Liver (tissue), 9 donors: ENCODE results near the gene TYMS. TPM values are rescaled to one million over a fixed set of nuclear protein-coding genes. Genes with fewer than 3 reads are reported as not detected.

Experiments used
- DNase-seq: peaks from one replicate; pipeline ENCODE4 v3.0.0-alpha.2; 2017; ENCODE audit warnings: low spot score
- H3K27ac ChIP-seq, 2 donors: one replicate each; pipeline ENCODE4 v1.7.0; 2013; ENCODE audit warnings: inconsistent platforms in 2 of 2, low read length in 2 of 2, control low read depth in 1 of 2, low read depth in 1 of 2, mild to moderate bottlenecking in 1 of 2
- H3K27me3 ChIP-seq, 4 donors: one replicate each; pipeline versions ENCODE4 v1.6.1 to v1.7.0; 2013; ENCODE audit warnings: low read length in 3 of 4, inconsistent platforms in 1 of 4, mild to moderate bottlenecking in 1 of 4, moderate library complexity in 1 of 4; ENCODE audit not compliant: control insufficient read depth in 4 of 4, insufficient read depth in 4 of 4
- H3K36me3 ChIP-seq, 4 donors: one replicate each; pipeline versions ENCODE4 v1.6.1 to v1.7.0; 2013; ENCODE audit warnings: low read length in 3 of 4, mild to moderate bottlenecking in 3 of 4, low read depth in 1 of 4, moderate library complexity in 1 of 4; ENCODE audit not compliant: control insufficient read depth in 4 of 4, insufficient read depth in 3 of 4
- H3K4me1 ChIP-seq, 4 donors: one replicate each; pipeline versions ENCODE4 v1.6.1 to v1.7.0; 2013; ENCODE audit warnings: low read length in 3 of 4, mild to moderate bottlenecking in 3 of 4, moderate library complexity in 1 of 4; ENCODE audit not compliant: control insufficient read depth in 4 of 4, insufficient read depth in 4 of 4
- H3K4me3 ChIP-seq, 3 donors: one replicate each; pipeline versions ENCODE4 v1.6.1 to v1.7.0; 2013; ENCODE audit warnings: low read length in 3 of 3, control low read depth in 1 of 3, low read depth in 1 of 3, mild to moderate bottlenecking in 1 of 3
- H3K9ac ChIP-seq, 2 donors: one replicate each; pipeline ENCODE4 v1.7.0; 2013; ENCODE audit warnings: low read length in 2 of 2, mild to moderate bottlenecking in 2 of 2, moderate library complexity in 2 of 2, control low read depth in 1 of 2, low read depth in 1 of 2
- H3K9me3 ChIP-seq, 4 donors: one replicate each; pipeline versions ENCODE4 v1.6.1 to v1.7.0; 2013; ENCODE audit warnings: low read length in 3 of 4; ENCODE audit not compliant: control insufficient read depth in 4 of 4
- EGR1 ChIP-seq, 2 donors: IDR thresholded peaks; 2 replicates each; pipeline ENCODE4 v1.6.1; 2016 to 2018; ENCODE audit warnings: antibody characterized with exemption in 2 of 2, low read depth in 2 of 2
- FOXA1 ChIP-seq: IDR thresholded peaks from 2 replicates; pipeline ENCODE4 v1.6.1; 2016; ENCODE audit warnings: antibody characterized with exemption
- FOXA2 ChIP-seq: IDR thresholded peaks from 2 replicates; pipeline ENCODE4 v1.6.1; 2016; ENCODE audit warnings: antibody characterized with exemption
- GABPA ChIP-seq, 2 donors: IDR thresholded peaks in 1 of 2; conservative IDR thresholded peaks in 1 of 2; 2 replicates each; pipeline ENCODE4 v1.6.1; 2016; ENCODE audit warnings: antibody characterized with exemption in 2 of 2, mild to moderate bottlenecking in 1 of 2, moderate library complexity in 1 of 2
- HNF4A ChIP-seq, 2 donors: conservative IDR thresholded peaks; 2 replicates each; pipeline ENCODE4 v1.6.1; 2016; ENCODE audit warnings: antibody characterized with exemption in 2 of 2, mild to moderate bottlenecking in 2 of 2
- HNF4G ChIP-seq: IDR thresholded peaks from 2 replicates; pipeline ENCODE4 v1.6.1; 2016; ENCODE audit warnings: antibody characterized with exemption
- JUND ChIP-seq, 2 donors: IDR thresholded peaks; 2 replicates each; pipeline ENCODE4 v1.6.1; 2016; ENCODE audit warnings: antibody characterized with exemption in 2 of 2
- RXRA ChIP-seq, 2 donors: IDR thresholded peaks; 2 replicates each; pipeline ENCODE4 v1.6.1; 2017 to 2018; ENCODE audit warnings: antibody characterized with exemption in 2 of 2, mild to moderate bottlenecking in 1 of 2
- YY1 ChIP-seq: IDR thresholded peaks from 2 replicates; pipeline ENCODE4 v1.6.1; 2016; ENCODE audit warnings: antibody characterized with exemption, mild to moderate bottlenecking
- WGBS: extraction: QIAGEN DNeasy Blood & Tissue Kit; methylation state at CpG from one replicate; pipeline ENCODE4 v1.1.7; 2013; 5-methylcytosine and 5-hydroxymethylcytosine counted together
- polyA plus RNA-seq, 2 donors: library from polyadenylated mRNA; stranded (reverse) in 1 of 2; unstranded in 1 of 2; fragments of 200-250 nt in 1 of 2; fragments of >200 nt in 1 of 2; fragmentation: Nextera tagmentation in 1 of 2; extraction: Ambion mirVana in 1 of 2; gene quantifications; one replicate each; pipeline versions ENCODE4 v1.2.1 to v1.2.3, GENCODE V29; 2013 to 2015
- total RNA-seq, 2 donors: library from RNA; depleted of rRNA; stranded (reverse); fragments of >200 nt; gene quantifications; one replicate each; pipeline ENCODE4 v1.2.3, GENCODE V29; 2014
- TF ChIP-seq, protein P1 (sequence below): IDR thresholded peaks from 2 replicates; pipeline ENCODE4 v1.6.1; 2016; ENCODE audit warnings: antibody characterized with exemption, mild to moderate bottlenecking
- TF ChIP-seq, protein P2 (sequence below): IDR thresholded peaks from 2 replicates; pipeline ENCODE4 v1.6.1; 2016; ENCODE audit warnings: antibody characterized with exemption
- TF ChIP-seq, protein P3 (sequence below): fragments of 150-350 bp; IDR thresholded peaks from 2 replicates; pipeline ENCODE4 v1.5.1; 2017; ENCODE audit warnings: improper control_type of control experiment, low read depth, low read length; ENCODE audit not compliant: missing input control
- TF ChIP-seq, protein P4 (sequence below): IDR thresholded peaks from 2 replicates; pipeline ENCODE4 v1.6.1; 2016; ENCODE audit warnings: antibody characterized with exemption
- donor health status: healthy.
- donor health status: healthy.
- donor health status: healthy.
- donor health status: healthy.
- donor health status: healthy.

The TYMS gene
- total and polyA plus RNA-seq, 4 donors = 0.25 to 77.4 (median 5.3) TPM

DNA sequence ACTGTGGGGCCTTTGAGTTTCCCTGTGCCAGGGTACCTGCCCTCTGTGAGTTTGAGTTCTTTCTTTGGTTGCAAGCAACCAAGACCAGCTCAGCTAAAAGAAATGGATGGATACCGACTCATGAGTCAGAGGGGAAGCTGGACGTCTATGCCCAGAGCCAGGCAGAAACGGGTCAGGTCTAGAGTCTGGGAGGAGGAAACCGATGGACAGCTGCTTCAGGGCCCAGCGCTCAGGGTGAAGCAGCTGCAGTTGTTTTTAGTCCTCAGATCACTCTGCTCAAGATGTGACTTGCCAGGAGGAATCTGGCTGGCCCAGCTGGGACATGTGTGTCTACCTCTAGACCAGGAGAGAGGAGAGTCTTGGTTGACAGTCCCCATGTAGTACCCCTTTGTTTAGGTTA is 10.1 kb upstream of the TYMS start:
- WGBS = 93% methylated on average over 5 of the region's 5 CpGs
- no peaks in the 10 kb centered on the region for H3K9me3 ChIP-seq
- H3K27ac ChIP-seq = no peak overlapping the region
- no peak overlapping the region for H3K9ac ChIP-seq
- H3K36me3 ChIP-seq = no peaks in the 10 kb centered on the region
- no peak for DNase-seq
- TF ChIP-seq, protein P1, sequence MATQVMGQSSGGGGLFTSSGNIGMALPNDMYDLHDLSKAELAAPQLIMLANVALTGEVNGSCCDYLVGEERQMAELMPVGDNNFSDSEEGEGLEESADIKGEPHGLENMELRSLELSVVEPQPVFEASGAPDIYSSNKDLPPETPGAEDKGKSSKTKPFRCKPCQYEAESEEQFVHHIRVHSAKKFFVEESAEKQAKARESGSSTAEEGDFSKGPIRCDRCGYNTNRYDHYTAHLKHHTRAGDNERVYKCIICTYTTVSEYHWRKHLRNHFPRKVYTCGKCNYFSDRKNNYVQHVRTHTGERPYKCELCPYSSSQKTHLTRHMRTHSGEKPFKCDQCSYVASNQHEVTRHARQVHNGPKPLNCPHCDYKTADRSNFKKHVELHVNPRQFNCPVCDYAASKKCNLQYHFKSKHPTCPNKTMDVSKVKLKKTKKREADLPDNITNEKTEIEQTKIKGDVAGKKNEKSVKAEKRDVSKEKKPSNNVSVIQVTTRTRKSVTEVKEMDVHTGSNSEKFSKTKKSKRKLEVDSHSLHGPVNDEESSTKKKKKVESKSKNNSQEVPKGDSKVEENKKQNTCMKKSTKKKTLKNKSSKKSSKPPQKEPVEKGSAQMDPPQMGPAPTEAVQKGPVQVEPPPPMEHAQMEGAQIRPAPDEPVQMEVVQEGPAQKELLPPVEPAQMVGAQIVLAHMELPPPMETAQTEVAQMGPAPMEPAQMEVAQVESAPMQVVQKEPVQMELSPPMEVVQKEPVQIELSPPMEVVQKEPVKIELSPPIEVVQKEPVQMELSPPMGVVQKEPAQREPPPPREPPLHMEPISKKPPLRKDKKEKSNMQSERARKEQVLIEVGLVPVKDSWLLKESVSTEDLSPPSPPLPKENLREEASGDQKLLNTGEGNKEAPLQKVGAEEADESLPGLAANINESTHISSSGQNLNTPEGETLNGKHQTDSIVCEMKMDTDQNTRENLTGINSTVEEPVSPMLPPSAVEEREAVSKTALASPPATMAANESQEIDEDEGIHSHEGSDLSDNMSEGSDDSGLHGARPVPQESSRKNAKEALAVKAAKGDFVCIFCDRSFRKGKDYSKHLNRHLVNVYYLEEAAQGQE = no peak
- TF ChIP-seq JUND (IDR thresholded peaks at IDR 0.05) (no peak), RXRA (IDR thresholded peaks at IDR 0.05) (no peak), HNF4G (no peak), HNF4A (conservative IDR thresholded peaks at IDR 0.05) (no peak), EGR1 (IDR thresholded peaks at IDR 0.05; ENCODE audit: low read depth in 2 of 2) (no peak)
- TF ChIP-seq, protein P2, sequence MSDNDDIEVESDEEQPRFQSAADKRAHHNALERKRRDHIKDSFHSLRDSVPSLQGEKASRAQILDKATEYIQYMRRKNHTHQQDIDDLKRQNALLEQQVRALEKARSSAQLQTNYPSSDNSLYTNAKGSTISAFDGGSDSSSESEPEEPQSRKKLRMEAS = no peak
- TF ChIP-seq, protein P3, sequence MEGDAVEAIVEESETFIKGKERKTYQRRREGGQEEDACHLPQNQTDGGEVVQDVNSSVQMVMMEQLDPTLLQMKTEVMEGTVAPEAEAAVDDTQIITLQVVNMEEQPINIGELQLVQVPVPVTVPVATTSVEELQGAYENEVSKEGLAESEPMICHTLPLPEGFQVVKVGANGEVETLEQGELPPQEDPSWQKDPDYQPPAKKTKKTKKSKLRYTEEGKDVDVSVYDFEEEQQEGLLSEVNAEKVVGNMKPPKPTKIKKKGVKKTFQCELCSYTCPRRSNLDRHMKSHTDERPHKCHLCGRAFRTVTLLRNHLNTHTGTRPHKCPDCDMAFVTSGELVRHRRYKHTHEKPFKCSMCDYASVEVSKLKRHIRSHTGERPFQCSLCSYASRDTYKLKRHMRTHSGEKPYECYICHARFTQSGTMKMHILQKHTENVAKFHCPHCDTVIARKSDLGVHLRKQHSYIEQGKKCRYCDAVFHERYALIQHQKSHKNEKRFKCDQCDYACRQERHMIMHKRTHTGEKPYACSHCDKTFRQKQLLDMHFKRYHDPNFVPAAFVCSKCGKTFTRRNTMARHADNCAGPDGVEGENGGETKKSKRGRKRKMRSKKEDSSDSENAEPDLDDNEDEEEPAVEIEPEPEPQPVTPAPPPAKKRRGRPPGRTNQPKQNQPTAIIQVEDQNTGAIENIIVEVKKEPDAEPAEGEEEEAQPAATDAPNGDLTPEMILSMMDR = no peak
- H3K27me3 ChIP-seq = no peaks in the 10 kb centered on the region
- H3K4me3 ChIP-seq = no peak overlapping the region
- no peaks in the 10 kb centered on the region for H3K4me1 ChIP-seq

DNA sequence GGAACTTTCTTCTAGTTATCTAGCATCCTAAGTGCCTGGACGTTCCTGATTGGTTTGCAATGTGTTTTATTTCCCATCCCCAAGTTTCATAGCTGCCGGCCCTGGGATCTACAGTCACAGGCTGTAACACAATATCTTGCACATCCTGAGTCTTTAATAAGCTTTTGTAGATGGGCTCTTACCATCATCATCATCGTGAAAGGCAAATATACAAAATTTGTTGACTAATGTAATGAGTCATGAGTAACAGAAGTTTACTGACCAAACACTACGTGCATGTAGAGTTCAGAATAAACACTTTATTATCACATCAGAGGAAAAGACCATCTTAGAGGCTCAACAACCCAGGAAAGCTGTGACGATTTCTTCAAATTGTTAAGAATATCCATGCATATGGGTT is 8.1 kb upstream of the TYMS start:
- 76% methylated on average over 5 of the region's 5 CpGs for WGBS
- no peak for TF ChIP-seq GABPA (IDR thresholded peaks at IDR 0.05 in 1 of 2, conservative IDR thresholded peaks at IDR 0.05 in 1 of 2)
- Histone ChIP-seq H3K9ac (no peak overlapping the region), H3K36me3 (no peaks in the 10 kb centered on the region), H3K9me3 (no peaks in the 10 kb centered on the region), H3K27me3 (no peaks in the 10 kb centered on the region), H3K27ac (no peak overlapping the region), H3K4me3 (no peak overlapping the region), H3K4me1 (no peaks in the 10 kb centered on the region)
- DNase-seq = no peak

DNA sequence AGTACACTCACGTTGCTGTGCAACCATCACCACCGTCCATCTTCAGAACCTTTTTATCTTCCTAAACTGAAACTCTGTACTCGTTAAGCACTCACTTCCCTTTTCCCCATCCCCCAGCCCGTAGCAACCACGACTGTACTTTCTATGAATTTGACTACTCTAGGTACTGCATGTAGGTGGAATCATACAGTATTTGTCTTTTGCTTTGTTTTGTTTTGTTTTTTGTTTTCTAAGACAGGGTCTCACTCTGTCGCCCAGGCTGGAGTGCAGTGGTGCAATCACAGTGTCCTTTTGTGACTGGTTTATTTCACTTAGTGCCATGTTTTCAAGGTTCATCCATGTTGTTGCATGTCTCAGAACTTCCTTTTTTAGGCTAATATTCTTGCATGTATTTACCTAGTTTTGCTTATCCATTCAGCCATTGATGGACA is 7.0 kb upstream of the TYMS start:
- no peak overlapping the region for H3K9ac ChIP-seq
- no peaks in the 10 kb centered on the region for H3K4me1 ChIP-seq
- no peaks in the 10 kb centered on the region for H3K36me3 ChIP-seq
- H3K4me3 ChIP-seq = no peak overlapping the region
- WGBS = 60% methylated on average over 6 of the region's 6 CpGs
- no peak overlapping the region for H3K27ac ChIP-seq
- DNase-seq = no peak
- no peaks in the 10 kb centered on the region for H3K27me3 ChIP-seq
- H3K9me3 ChIP-seq = no peaks in the 10 kb centered on the region
- TF ChIP-seq JUND (IDR thresholded peaks at IDR 0.05) (no peak), GABPA (IDR thresholded peaks at IDR 0.05 in 1 of 2, conservative IDR thresholded peaks at IDR 0.05 in 1 of 2) (no peak), RXRA (IDR thresholded peaks at IDR 0.05) (no peak), HNF4A (conservative IDR thresholded peaks at IDR 0.05) (no peak), YY1 (no peak), HNF4G (no peak), FOXA2 (no peak), FOXA1 (no peak)
- TF ChIP-seq, protein P4, sequence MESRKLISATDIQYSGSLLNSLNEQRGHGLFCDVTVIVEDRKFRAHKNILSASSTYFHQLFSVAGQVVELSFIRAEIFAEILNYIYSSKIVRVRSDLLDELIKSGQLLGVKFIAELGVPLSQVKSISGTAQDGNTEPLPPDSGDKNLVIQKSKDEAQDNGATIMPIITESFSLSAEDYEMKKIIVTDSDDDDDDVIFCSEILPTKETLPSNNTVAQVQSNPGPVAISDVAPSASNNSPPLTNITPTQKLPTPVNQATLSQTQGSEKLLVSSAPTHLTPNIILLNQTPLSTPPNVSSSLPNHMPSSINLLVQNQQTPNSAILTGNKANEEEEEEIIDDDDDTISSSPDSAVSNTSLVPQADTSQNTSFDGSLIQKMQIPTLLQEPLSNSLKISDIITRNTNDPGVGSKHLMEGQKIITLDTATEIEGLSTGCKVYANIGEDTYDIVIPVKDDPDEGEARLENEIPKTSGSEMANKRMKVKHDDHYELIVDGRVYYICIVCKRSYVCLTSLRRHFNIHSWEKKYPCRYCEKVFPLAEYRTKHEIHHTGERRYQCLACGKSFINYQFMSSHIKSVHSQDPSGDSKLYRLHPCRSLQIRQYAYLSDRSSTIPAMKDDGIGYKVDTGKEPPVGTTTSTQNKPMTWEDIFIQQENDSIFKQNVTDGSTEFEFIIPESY = no peak
- TF ChIP-seq, protein P3 = no peak
- TF ChIP-seq, protein P1 = no peak
